Muscle of arm (tissue), 12 donors: ENCODE data around the gene TAOK3. TPM values are rescaled to one million over a fixed set of nuclear protein-coding genes. Genes with fewer than 3 reads are reported as not detected.

Experiments
- DNase-seq: peaks from one replicate; pipeline ENCODE4 v3.0.0-alpha.2; 2013
- polyA plus RNA-seq, 12 donors: library from polyadenylated mRNA; unstranded; fragments of 120-200 nt; gene quantifications; one replicate each; pipeline ENCODE4 v1.2.1, GENCODE V29; 2013; ENCODE audit not compliant: insufficient read length in 12 of 12

The TAOK3 gene
- polyA plus RNA-seq, 12 donors, result 16.1 to 288 (median 19.8) TPM

DNA sequence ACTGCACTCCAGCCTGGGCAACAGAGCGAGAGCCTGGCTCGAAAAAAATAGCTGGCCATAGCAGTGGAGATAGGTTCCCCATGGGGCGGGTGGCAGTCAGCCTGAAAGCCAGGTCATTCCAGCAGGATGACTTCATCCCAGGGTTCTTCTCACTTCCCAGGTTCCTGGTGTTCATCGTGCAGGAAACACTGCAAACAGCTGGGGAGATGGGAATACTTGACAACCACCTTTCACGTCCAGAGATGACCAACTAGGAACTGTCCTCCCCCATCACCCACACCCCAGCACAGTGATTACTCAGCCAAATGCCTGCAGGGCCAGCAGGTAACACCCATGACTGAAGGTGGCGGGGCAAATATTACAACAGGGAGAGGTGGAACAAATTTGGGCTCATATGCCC lies 270.6 kb downstream of the TAOK3 start:
- no peak for DNase-seq

DNA sequence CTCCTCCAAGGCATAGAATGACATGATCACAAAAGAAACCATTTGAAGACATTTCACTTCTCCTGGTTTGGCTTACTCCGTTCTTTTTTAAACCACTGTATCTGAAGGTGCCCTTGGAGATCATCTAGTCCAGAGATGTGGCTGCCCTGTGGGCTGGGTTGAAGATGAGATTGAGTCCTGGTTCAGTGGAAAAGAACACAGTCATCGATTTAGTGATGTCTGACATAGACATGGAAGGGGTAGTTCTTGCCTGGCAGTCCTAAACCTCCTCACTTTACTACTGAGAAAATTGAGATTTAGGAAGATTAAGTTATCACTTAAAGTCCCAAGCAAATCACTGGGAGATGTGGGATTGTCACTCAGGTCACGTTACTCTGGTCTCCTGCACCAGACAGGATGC lies 271.7 kb downstream of the TAOK3 start:
- no peak for DNase-seq

Other genes with a start within 250 kb of the TAOK3 start
- 1,000 to 10,000 TPM in 1 of 12 donors, 100 to 1,000 TPM in 11; 139 to 1,771 (median 146) TPM for gene PEBP1, start 236.8 kb downstream of the TAOK3 start, polyA plus RNA-seq
- 10 to 100 TPM; 28.7 to 85.5 (median 34.0) TPM for gene SUDS3, start 3.6 kb upstream of the TAOK3 start, polyA plus RNA-seq